ENCODE data around the gene AMOT.

- TF ChIP-seq, protein P1, sequence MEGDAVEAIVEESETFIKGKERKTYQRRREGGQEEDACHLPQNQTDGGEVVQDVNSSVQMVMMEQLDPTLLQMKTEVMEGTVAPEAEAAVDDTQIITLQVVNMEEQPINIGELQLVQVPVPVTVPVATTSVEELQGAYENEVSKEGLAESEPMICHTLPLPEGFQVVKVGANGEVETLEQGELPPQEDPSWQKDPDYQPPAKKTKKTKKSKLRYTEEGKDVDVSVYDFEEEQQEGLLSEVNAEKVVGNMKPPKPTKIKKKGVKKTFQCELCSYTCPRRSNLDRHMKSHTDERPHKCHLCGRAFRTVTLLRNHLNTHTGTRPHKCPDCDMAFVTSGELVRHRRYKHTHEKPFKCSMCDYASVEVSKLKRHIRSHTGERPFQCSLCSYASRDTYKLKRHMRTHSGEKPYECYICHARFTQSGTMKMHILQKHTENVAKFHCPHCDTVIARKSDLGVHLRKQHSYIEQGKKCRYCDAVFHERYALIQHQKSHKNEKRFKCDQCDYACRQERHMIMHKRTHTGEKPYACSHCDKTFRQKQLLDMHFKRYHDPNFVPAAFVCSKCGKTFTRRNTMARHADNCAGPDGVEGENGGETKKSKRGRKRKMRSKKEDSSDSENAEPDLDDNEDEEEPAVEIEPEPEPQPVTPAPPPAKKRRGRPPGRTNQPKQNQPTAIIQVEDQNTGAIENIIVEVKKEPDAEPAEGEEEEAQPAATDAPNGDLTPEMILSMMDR (optimal IDR thresholded peaks at IDR 0.05 in 1 of 3, IDR thresholded peaks at IDR 0.05 in 1 of 3, conservative IDR thresholded peaks at IDR 0.05 in 1 of 3; ENCODE audit: extremely low read depth in 1 of 3, insufficient read depth in 2 of 3, low read length in 3 of 3) = no peak
- TF ChIP-seq EZH2 (IDR thresholded peaks at IDR 0.05; ENCODE audit: low read length) = no peak
Observed at GRCh38 chrX:112774651-112775293, 65.9 kb downstream of the AMOT start.

Data from keratinocyte (primary cell).